AG04449 (cell line): Measurements from ENCODE around the gene GSG1L.

Experiments used
- CTCF ChIA-PET: fragments of 350-600 bp; formaldehyde crosslinking; extraction: SDS; loops from one replicate; lab custom pipeline; 2021; ENCODE audit warnings: antibody characterized with exemption; lab: Yijun Ruan, JAX
- POLR2A ChIA-PET: fragments of 400-600, 350-600 bp; formaldehyde crosslinking; extraction: SDS; loops from one replicate; lab custom pipeline; 2020; ENCODE audit warnings: antibody characterized with exemption, inconsistent platforms; lab: Yijun Ruan, JAX
- DNase-seq: peaks from one replicate; pipeline ENCODE4 v3.0.0-alpha.2; 2010; ENCODE audit warnings: low read depth, low spot score
- H3K4me3 ChIP-seq: 2 replicates; pipeline ENCODE4 v1.5.1; 2011; ENCODE audit warnings: low read depth, mild to moderate bottlenecking, control low read depth, low read length
- TF ChIP-seq, protein P1 (sequence below): IDR thresholded peaks from one replicate; pipeline ENCODE4 v1.5.1; 2011; ENCODE audit warnings: mild to moderate bottlenecking, moderate library complexity, low read length, control low read depth, inconsistent platforms; ENCODE audit not compliant: insufficient read depth; ENCODE audit errors: missing control alignments

Gene GSG1L

DNA sequence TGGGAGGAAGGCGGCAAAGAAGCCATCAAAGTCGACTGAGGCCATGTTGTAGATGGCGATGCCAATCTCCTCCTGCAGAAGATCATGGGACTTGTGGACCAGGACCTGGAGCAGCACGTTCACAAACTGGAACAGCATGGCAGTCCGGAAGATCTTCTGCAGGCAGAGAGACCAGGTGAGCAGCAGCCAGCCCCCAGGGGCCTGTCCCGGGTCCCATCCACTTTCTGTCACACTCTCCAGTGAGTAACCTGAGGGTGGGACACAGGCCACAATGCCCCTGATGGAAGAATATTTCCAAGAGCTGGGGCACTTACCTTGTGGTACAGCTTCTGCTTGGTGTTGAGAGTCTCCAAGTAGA lies 38.0 kb upstream of the GSG1L start:
- ChIA-PET CTCF (interaction anchor here (0.8 kb wide), 1 partner anchor 9 kb away, joined by 3 read pairs; no protein-coding TSS in a partner anchor), POLR2A (interaction anchor here (0.7 kb wide), 1 partner anchor 9 kb away, joined by 3 read pairs; no protein-coding TSS in a partner anchor)
- DNase-seq, result no peak
- TF ChIP-seq, protein P1, sequence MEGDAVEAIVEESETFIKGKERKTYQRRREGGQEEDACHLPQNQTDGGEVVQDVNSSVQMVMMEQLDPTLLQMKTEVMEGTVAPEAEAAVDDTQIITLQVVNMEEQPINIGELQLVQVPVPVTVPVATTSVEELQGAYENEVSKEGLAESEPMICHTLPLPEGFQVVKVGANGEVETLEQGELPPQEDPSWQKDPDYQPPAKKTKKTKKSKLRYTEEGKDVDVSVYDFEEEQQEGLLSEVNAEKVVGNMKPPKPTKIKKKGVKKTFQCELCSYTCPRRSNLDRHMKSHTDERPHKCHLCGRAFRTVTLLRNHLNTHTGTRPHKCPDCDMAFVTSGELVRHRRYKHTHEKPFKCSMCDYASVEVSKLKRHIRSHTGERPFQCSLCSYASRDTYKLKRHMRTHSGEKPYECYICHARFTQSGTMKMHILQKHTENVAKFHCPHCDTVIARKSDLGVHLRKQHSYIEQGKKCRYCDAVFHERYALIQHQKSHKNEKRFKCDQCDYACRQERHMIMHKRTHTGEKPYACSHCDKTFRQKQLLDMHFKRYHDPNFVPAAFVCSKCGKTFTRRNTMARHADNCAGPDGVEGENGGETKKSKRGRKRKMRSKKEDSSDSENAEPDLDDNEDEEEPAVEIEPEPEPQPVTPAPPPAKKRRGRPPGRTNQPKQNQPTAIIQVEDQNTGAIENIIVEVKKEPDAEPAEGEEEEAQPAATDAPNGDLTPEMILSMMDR, result no peak
- no peak overlapping the region for H3K4me3 ChIP-seq

DNA sequence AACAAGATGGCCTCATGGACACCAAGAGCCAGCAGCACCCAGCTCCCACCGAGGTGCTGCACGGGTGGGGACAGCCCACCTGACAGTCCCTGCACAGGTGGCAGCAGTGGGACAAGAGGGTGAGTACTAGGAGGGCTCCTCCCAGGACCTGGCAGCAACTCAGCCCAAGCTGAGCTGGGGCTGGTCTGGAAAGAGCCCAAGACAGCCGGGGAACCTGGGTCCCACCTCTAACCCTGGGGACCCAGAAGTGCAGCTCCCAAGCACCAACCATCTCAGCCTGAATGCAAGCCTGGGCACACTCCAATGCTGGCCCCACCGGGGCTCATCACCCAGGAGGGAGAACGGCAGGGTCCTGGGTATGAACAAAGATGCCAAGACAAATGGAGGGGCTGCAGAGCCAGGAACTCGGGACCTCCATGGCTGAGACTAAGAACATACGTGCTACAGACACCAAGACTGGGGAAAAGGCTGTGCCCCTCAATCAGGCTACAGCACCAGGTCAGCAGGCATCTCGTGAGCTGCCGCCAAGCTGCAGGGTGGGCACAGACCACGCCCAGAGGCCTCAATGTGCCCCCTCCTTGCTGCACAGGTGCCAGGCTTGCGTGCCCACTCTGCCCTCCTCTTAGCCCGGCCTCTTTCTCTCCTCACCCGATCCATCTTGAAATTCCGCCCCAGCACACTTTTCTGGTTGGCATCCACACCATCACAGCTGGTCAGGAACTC lies 37.5 kb upstream of the GSG1L start:
- DNase-seq, result no peak
- ChIA-PET CTCF (interaction anchor here (0.6 kb wide), 1 partner anchor 11 kb away, joined by 3 read pairs; no protein-coding TSS in a partner anchor), POLR2A (interaction anchor here (0.7 kb wide), 1 partner anchor 10 kb away, joined by 3 read pairs; no protein-coding TSS in a partner anchor)
- TF ChIP-seq, protein P1, result no peak
- H3K4me3 ChIP-seq, result no peak overlapping the region

DNA sequence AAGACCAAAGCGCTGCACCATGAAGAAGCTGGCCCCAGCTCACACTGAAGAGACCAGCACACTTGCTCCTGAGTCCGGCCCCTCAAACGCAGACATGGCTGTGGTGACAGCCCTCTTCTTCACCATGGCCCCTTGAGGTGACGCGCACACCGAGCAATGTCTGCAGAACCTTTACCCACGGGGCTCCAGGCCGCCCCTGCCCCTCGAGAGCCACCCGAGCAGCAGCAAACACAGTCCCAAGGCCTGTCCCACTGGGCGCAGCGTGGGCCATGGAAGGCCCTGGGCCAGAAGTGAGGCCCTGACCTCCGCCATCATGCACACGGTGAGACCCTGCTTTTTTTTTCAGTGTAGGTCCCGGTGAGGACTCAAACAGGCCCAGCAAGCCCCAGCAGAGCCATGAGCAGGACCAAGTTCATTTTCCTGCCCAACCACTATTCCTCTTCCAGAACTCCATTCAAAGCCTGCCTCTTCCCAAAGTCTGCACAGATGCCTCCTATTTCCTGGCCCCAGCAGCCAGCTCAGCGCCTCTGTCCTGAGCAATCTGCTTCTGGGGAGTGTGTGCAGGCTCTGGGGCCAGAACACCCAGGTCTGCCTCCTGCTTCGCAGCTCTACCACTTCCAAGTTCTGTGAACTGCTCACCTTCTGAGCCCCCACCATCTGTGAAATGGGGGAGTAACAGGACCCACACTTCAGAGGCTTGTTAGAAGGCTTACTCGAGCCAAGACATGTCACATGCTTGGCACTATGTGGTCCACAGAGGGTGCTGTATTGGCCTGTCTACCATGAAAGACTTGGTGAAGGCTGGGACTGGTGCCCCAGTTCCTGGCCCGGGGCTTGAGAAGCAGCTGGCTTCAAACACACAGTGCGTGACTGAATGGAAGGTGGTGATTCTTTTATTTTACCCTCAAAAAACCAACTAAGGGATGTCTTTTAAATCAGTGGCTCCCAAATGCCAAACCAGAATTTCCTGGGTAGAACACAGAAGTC lies 35.7 kb upstream of the GSG1L start:
- TF ChIP-seq, protein P1, result no peak
- ChIA-PET CTCF (interaction anchor here (1.0 to 1.1 kb wide), 2 partner anchors 27 to 28 kb away, joined by 3 to 7 read pairs; no protein-coding TSS in a partner anchor), POLR2A (no interaction called here)
- DNase-seq, result no peak
- H3K4me3 ChIP-seq, result no peak overlapping the region

DNA sequence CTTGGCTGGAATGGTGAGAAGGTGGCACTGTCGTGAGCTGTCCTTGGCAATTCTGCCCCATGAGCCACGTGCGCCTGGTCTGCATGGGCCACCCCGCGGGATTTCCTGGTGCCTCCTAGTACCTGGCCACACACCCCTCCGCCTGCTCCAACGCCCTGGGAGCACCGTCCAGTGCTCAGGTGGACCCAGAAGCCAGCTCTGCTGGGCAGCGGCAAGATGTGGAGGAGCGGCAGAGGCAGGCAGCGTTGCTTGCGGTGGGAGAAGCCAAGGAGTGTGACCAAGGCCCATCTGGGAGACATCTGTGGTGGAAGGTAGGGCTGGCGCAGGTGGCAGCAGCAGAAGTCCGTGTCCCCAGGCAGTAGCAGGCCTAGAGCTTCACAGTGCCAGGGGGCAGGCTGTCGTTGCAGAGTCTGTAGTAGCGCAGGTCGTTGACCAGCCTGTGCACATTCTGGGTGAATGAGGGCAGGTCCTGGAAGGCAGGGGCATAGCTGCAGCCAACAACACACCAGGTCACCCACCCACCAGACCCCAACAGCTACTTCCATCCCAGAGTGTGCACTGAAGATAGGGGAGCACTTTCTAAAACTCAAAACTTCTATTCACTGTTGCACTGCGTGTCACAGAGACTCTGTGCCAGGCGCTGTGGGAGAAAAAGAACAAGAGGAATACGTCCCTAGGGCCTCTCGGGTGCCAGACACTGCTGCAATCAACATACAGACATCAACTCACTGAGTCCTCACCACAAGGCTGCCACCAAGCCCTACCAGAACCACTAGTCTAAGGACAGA lies 34.9 kb upstream of the GSG1L start:
- CTCF ChIA-PET, result interaction anchor here (1.0 kb wide), 1 partner anchor 26 kb away, joined by 3 read pairs; no protein-coding TSS in a partner anchor
- POLR2A ChIA-PET, result no interaction called here
- no peak overlapping the region for H3K4me3 ChIP-seq
- DNase-seq, result no peak
- TF ChIP-seq, protein P1, result no peak

DNA sequence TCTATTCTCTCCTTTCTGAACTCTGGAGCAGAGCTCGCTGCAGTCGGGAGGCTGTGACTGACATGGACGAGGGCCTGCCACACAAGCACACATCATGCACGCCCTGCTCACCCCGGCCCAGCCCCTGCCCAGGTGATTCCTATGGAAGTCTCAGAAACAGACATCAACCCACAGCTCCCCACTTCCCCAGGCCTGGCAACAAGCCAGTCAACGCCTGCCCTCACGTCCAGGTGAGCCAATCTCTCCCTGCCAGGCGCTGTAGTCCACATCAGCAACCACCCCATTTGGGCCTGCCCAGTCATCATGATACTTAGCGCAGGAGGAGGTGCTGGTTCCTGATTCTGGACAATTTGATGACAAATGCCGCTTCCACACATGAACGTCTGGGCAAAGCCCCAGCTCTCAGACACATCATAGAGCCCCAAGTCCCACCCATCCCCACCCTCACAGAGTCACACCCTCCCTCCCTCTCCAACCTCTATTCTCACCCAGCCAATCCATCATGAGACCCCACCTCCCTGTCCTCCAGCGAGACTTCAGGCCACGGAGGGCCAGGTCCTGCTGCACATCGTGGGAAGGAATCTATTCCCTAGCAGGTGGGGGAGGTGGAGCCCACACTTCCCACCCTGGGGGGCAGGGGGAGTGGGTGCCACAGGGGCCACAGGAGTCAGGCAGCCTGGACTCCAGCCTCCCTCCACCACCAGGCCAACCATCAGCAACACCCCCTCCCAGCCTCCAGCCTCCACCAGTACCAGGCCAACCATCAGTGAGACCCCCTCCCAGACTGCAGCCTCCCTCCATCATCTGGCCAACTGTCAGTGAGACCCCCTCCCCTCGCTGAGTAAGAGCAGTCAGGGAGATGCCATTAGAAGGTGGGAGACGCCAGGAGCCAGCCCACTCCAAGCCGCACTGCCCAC lies 33.7 kb upstream of the GSG1L start:
- POLR2A ChIA-PET, result no interaction called here
- TF ChIP-seq, protein P1, result no peak

More for the DNA sequence above, 33.7 kb upstream of the GSG1L start:
- CTCF ChIA-PET, result no interaction called here
- no peak for DNase-seq
- no peak overlapping the region for H3K4me3 ChIP-seq
